GM19193 (cell line): Measurements from ENCODE around the gene NFILZ.

Source experiments
- POLR2A ChIP-seq: IDR thresholded peaks from 4 replicates; pipeline ENCODE4 v1.6.1; 2011; ENCODE audit not compliant: insufficient read depth, insufficient read length; ENCODE audit errors: extremely low read depth

The NFILZ gene

GRCh38 chr19:8629184-8629583, 1.2 kb upstream of the NFILZ start:
- TF ChIP-seq POLR2A = no peak

- no peak for TF ChIP-seq POLR2A
These were observed 477 bp downstream of the NFILZ start for GRCh38 chr19:8630796-8631424.

DNA sequence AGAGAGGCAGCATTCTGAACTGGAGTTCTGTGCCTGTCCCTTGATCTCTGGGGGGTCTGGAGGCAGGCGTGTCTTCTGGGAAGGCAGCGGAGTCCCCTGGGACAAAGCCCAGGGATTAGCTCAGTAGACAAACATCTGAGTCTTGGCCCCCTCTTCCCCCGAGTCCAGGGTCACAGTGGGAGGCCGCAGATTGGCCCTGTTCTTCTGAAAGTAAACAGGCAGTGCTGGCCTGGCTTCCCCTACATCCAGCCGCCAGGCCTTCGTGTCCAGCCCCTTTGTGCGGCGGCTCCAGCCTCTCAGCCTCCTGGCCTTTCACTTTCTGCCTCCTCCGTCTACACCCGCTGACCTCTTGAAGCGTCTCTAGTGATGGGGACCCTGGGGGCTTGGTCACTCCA, 989 bp downstream of the NFILZ start:
- TF ChIP-seq POLR2A = no peak

DNA sequence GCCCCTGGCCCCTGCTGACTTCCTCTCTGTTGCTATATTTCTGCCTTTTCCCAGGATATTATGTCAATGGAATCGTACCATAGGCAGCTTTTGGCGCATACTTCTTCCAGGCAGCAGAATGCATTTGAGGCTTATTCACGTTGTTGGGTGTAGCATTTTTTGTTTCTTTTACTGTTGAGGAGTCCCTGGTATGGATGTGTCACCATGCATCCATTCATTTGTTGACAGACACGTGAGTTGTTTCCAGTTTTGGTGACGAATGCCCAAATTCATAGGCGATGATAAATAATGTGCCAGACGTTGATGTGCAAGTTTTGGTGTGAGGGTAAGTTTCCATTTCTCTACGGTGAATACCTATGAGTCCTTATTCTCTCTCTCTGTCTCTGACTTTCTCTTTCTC, 5.0 kb downstream of the NFILZ start:
- no peak for TF ChIP-seq POLR2A

DNA sequence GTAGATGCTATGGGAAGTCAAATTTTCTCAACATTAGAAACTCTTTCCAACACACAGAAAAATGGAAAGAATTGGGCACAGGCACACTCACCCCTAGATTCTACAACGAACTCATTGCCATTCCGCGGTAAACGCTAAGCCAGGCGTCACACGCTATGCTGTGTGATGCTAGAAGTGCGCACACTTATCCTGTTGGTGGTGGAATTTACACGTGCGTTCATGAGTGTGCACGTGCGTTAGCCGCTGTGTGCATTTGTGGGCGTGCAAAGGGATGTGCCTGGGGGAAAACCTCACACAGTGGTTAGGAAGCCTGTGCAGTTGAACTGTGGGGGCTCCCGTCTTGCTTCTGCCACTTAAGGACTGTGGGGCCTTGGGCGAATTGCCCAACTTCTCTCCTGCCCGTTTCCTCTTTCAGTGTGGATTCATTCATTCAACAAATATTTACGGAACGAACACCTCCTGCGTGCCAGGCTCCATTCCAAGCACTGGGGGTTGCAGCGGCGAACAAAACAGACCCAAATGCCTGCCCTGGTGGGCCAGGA, 7.7 kb downstream of the NFILZ start:
- TF ChIP-seq POLR2A = no peak

GRCh38 chr19:8639821-8640401, 9.5 kb downstream of the NFILZ start:
- no peak for TF ChIP-seq POLR2A

DNA sequence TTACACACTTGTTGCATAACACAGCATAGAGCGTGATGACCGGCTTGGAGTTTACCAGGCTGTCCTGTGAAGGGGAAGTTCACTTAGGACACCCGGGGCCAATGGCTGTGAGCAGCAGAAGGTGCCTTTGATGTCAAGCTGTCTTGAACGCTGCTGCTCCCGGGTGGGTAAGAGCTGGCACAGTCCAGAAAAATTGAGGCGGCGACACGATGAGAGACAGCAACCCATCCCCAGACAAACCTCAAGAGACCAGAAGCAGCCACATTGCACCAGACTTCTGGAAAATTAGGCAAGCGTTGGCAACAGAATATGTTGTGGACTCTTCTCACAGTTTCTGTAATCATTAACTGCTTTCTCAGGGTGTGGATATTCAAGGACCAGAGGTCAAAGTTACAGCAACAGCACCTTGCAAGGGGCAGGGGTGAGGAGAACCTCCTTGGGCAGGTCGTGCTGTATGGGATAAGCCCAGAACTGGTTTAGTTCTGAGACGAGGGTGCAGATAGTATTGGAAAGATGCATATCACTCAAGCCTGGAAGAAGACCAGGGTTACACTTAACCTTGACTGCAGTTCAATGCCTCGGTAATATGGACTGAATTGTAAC, 10.1 kb downstream of the NFILZ start:
- TF ChIP-seq POLR2A = no peak

GRCh38 chr19:8641221-8641907, 10.9 kb downstream of the NFILZ start:
- TF ChIP-seq POLR2A = no peak

- TF ChIP-seq POLR2A = no peak
These were observed 11.6 kb downstream of the NFILZ start for GRCh38 chr19:8641908-8642547.

DNA sequence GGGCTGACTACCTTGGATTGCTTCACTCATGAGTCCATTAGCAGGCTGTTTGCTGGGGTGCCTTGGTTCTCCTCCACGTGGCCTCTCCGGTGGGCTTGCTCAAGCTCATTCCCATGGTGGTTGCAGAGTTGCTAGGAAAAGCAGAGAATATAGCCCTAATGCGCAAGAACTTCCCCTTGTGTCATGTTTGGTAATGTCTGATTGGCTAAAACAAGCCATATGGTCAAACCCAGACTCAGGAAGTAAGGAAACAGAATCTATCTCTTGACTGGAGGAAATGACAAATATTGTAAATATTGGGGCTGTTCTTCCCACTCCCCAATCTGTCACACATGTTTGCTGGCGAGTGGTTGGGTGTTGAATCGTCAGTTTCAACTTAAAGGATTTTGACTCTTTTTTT, 12.1 kb downstream of the NFILZ start:
- TF ChIP-seq POLR2A = no peak

DNA sequence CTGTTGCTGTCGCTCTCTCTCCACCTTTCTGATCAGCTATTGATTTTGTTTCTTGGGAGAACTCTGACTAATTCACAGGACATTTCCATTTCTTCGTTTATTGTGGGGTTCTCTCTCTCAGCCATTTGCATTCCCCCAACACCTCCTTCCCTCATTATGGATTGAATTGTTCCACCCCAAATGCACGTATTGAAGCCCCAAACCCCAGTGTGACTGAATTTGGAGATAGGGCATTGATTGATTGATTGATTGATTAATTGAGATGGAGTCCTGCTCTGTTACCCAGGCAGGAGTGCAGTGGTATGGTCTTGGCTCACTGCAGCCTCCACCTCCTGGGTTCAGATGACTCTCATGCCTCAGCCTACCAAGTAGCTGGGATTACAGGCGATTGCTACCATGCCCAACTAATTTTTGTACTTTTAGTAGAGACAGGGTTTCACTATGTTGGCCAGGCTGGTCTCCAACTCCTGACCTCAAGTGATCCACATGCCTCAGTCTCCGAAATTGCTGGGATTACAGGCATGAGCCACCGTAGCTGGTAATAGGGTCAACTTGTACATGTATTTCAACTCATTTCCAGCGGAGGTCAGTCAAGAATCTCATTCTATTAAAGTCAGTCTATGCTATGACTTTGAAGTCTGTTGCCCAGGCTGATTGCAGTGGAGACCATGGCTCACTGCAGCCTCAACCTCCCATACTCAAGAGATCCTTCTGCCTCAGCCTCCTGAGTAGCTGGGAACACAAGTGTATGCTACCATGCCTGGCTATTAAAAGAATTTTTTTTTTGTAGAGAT, 13.6 kb downstream of the NFILZ start:
- TF ChIP-seq POLR2A = no peak

- no peak for TF ChIP-seq POLR2A
These were observed 17.8 kb downstream of the NFILZ start for GRCh38 chr19:8648240-8648639.

- TF ChIP-seq POLR2A = no peak
These were observed 24.3 kb downstream of the NFILZ start for GRCh38 chr19:8654591-8655339.

- no peak for TF ChIP-seq POLR2A
These were observed 24.9 kb downstream of the NFILZ start for GRCh38 chr19:8655340-8655709.

DNA sequence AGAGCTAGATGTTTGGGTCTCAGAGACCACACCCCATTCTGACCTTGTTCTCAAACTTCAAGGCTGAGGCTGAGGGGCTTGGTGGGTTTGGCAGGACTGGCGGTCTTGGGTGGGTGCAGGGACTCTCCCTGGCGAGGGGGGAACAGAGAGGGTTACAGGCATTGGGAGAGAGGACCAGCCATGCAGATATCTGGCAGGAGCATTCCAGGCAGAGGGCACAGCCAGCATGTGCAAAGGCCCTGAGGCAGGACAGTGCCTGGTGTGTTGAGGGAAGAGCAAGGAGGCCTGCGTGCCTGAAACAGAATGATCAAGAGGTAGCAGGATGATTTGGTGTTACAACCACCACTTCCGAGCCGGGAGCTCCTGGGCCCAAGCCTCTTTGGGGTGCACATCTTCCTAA, 27.4 kb downstream of the NFILZ start:
- TF ChIP-seq POLR2A = no peak

DNA sequence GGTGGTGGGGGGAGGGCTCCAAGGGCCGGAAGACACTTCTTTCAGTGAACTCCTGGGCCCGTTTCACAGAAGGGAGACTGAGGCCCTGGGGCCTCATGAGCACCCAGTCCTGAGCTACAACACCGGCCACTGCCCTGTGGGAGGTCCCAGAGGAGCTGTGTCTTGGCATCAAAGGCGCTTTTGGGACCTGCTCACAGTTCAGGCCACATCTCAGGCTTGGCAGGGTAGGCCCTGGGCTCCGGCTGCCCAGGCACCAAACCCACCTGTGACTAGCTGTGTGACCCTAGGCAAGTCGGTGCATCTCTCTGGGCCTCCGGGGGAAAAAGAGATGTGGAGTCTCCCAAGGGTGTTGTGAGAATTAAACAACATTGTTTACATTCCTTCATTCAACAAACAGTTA, 29.5 kb downstream of the NFILZ start:
- no peak for TF ChIP-seq POLR2A
